HCT116 (cell line): ENCODE measurements around the gene HBP1.
"Not testable (repeated sequence)": the region's sequence is repeated elsewhere in the genome, so short reads cannot be mapped to it uniquely, and the experiment has no call there.

Source experiments
- CTCF ChIP-seq, 3 experiments: fragments of 200-600 bp in 1 of 3; sonication (generic) in 1 of 3; IDR thresholded peaks in 2 of 3; conservative IDR thresholded peaks in 1 of 3; 2 replicates each; pipeline ENCODE4 v1.5.1; 2012 to 2017; ENCODE audit warnings: low read depth in 2 of 3, low read length in 2 of 3, antibody characterized with exemption in 1 of 3, borderline replicate concordance in 1 of 3, control low read depth in 1 of 3, mild to moderate bottlenecking in 1 of 3, mixed read lengths in 1 of 3, mixed run types in 1 of 3, moderate library complexity in 1 of 3; ENCODE audit not compliant: insufficient read depth in 1 of 3
- EZH2 ChIP-seq: fragments of 200-600 bp; sonication (generic); IDR thresholded peaks from 2 replicates; pipeline ENCODE4 v1.6.1; 2017; ENCODE audit warnings: antibody characterized with exemption, mixed run types
- EZH2phosphoT487 ChIP-seq: fragments of 200-600 bp; IDR thresholded peaks from 2 replicates; pipeline ENCODE4 v1.6.1; 2018; ENCODE audit warnings: antibody characterized with exemption, borderline replicate concordance
- POLR2A ChIP-seq: IDR thresholded peaks from 2 replicates; pipeline ENCODE4 v1.7.0; 2011; ENCODE audit warnings: borderline replicate concordance; ENCODE audit not compliant: insufficient read depth, insufficient read length; ENCODE audit errors: extremely low read depth
- POLR2AphosphoS5 ChIP-seq: IDR thresholded peaks from 2 replicates; pipeline ENCODE4 v1.6.1; 2011; ENCODE audit warnings: mild to moderate bottlenecking, low read depth, low read length, moderate library complexity
- RAD21 ChIP-seq: IDR thresholded peaks from 2 replicates; pipeline ENCODE4 v1.6.1; 2012; ENCODE audit warnings: low read depth, mild to moderate bottlenecking
- SP1 ChIP-seq: IDR thresholded peaks from 2 replicates; pipeline ENCODE4 v1.6.1; 2012; ENCODE audit warnings: low read depth

- TF ChIP-seq RAD21; EZH2; POLR2AphosphoS5; EZH2phosphoT487; POLR2A; CTCF (IDR thresholded peaks at IDR 0.05 in 2 of 3, conservative IDR thresholded peaks at IDR 0.05 in 1 of 3; ENCODE audit: borderline replicate concordance in 1 of 3, insufficient read depth in 1 of 3, low read depth in 2 of 3, low read length in 2 of 3); SP1: not testable (repeated sequence)
These were observed 13.1 kb upstream of the HBP1 start for GRCh38 chr7:107155726-107156125.
